Measurements from ENCODE around the gene VENTX.

Gene VENTX

DNA sequence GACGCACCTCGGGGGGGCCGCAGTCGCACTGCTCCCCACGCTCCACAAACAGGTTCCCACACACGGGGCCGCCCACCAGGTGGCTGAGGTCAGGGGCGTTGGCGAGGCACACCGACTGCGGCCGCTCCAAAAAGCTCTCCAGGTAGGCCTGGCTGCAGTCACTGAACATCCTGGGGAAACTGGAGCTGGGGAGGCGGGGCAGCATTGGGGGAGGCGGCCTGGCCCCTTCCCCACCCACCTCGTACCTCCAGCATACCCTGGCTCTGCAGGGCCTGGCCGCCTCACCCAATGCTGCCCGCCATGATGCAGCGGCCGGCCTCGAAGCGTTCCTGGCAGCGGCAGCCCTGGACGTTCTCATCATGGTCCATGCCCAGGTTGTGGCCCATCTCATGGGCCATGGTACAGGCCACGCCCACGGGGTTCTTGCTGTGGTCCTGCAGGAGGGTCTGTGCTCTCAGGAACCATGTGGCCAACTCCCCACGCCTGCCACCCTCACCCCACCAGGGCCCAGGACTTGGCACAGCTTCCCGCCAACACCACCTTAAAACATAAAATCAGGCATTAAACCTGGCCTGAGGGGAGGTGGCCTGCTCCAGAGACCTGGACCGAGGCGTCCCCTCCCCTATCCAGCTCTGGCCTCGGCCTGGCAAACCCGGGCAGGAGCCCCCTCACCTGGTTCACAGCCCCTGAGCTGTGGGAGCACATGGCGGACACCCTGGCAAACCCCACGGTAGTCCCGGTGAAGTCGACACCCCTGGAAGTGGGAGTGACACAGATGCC, 34.1 kb downstream of the VENTX start:
- no peak for DNase-seq

DNA sequence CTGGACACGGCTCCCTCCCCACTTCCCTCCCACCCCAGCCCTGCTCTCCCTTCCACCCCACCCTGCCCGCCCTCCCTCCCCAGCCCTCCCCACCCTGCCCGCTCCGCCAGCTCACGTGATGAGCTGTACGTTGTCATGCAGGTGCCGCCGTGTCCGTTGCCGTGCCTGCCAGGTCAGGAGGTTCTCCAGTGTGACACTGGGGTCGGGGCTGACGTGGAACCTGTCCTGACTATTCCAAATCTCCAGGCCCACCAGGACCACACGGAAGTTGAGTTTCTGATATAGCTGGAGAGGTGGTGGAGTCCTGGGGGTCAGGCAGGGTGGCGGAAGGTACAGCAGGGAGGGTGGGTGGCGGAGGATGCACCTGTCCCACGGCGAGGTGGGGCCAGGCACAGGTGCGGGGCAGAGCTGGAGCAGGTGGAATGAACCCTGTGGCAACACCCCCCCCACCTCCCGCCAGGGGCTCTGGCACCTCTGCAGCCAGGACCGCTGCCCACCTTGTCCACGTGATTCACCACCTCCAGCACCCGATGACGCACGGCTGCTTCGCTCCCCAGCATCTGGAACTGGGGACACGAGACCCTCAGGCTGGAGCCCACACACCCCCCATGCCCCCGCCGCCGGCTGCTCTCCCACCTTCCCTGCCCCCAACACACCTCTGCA, 34.8 kb downstream of the VENTX start:
- DNase-seq: no peak

DNA sequence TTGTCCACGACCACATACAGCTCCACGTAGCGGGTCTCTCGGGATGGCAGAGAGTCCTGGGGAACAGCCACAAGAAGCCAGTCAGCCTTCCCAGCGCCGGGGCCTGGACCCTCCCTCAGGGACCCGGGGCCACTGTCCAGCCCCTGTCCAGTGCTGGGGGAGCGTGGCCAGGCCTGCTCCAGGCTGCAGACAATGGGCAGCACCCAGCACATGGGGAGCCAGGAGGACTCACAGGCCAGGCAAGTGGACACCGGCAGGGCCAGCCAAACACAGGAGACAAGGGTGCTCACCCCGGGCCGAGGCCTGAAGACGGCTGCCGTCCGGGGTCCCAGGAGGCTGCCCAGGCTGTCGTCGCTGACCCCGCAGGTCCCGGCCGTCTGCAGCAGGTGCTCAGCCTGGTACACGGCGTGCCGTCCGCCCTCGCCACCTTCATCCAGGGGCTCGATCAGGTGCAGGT, 35.3 kb downstream of the VENTX start:
- DNase-seq: no peak

DNA sequence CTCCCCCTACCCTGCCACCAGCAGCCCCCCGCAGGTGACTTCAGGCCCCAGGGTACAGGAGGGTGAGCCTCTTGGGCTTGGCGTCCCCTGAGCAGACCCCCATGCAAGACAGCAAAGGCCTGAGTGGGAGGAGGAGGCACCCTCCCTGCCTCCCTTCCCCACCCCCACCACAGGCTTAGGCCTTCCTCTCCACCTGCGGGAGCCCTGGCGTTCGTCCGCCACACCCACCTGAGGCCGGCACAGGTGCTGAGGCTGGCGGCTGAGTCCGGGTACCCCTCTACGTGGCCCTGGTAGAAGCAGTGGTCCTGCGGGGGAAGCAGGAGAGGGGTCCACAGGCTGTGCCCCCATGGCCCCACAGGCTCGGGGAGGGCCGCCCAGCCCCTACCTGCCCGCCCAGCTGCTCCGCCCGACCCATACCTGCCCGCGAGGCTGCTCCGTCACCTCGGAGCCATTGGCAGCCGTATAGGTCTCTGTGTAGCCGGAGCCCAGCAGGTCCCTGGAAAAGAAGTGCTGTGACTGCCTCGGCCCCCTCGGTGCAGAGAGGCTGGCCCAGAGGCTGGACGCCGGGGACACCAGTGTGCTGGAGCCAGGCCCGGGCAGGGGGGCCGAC, 36.0 kb downstream of the VENTX start:
- DNase-seq: no peak

DNA sequence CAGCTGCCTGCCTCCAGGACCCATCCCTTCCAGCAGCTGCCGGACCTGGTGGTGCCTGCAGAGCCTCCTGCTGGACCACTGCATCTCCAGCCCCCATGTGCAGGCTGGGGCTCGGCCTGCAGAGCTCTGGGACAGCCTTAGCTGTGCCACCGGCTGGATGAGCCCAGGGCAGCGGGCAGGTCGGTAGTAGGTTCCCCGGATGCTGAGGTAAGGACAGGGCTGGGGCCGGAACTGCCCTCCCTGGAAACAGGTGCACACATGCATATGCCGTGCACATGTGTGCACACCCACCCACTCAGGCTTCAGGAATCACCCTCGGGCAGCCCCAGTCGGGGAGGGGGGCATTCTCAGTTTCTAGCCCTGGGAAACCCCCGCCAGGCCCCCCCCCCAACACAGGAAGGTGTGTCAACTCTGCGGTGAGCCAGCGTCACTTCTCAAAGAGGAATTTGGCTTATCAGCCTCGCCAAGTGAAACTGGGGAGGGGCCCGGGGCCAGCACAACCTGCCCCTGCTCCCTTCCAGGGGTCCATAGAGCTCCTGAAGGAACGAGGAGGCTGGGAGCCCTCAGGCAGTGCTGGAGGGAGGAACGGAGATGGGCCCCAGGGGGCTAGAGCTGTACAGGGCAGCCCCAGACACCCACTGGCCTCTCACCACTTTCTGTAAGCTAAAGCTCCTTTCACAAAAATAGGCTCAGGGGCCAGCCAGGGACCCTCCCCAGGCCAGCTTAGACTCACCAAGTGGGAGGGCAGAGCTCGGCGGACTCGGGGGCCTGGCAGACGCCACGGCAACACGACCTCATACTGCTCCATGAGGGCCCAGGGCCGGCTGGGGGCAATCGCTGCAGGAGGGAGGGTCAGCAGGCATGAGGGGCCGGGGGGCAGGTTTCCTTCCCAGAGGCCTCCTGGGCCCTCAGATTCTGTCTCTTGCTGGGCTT, 37.4 kb downstream of the VENTX start:
- no peak for DNase-seq

DNA sequence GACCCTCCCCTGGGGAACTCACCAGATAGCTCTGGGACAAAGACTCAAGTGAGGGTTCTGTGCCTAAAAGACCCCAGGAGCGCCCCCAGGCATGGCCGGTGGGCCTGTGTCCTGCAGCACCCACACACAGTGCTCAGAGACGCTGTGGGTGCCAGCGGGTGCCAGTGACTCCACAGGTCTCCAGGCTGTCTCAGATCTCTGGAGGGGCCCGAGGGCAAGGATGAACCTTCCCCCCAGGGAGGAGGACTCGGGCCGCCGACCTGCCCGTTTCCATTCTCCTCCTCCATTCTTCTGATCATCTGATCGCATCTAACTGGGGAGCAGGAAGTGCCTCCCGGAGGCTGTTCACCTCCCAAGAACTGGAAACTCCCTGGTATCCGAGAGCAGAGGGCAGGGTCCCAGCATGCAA, 38.0 kb downstream of the VENTX start:
- no peak for DNase-seq

GRCh38 chr10:133276100-133276434, 38.4 kb downstream of the VENTX start:
- DNase-seq: no peak

GRCh38 chr10:133276435-133277201, 39.0 kb downstream of the VENTX start, which contains the start of gene ADAM8:
Gene ADAM8 (minus strand): TSS chr10:133276868. CDS start chr10:133276817, 51 bp downstream.
- no peak for DNase-seq

DNA sequence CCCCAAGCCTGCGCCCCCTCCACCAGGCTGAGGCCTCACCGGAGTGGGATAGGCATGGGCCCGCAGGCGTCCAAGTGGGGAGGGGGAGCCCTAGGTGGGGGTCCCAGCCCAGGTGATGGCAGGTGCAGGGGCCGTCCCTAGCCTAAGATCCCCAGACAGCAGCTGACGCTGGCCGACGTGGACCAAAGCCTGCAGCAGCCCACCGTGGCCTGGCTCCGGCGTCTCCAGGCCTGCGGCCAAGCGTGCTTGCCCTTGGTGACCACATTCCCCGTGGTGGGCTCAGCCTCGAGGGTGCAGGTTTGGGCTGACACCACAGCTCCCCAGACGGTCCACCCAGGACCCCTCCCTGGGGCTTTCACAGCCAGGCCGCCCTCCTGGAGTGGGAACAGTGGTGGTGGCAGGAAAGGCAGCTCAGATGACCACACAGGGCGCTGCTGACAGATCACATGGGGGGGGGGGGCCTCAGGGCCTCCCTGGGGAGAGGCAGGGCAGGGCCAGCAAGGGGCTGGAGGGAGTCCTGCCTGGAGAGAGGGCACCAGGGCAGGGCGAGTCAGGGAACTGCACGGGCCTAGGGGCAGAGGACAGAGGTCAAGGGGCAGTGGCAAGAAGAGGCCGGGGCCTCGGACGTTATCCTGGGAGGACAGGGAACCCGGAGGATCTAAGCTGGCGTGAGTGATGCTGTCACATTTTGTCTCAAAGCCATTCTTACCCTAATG, 39.8 kb downstream of the VENTX start:
- DNase-seq: no peak

GRCh38 chr10:133277993-133278576, 40.4 kb downstream of the VENTX start:
- no peak for DNase-seq

- peak in 3 of 56 donors; percentile 12 to 42 (median 38) for DNase-seq
Measured at GRCh38 chr10:133278577-133279265, 41.1 kb downstream of the VENTX start.

- DNase-seq: no peak
Measured at GRCh38 chr10:133279326-133280226, 41.9 kb downstream of the VENTX start.

DNA sequence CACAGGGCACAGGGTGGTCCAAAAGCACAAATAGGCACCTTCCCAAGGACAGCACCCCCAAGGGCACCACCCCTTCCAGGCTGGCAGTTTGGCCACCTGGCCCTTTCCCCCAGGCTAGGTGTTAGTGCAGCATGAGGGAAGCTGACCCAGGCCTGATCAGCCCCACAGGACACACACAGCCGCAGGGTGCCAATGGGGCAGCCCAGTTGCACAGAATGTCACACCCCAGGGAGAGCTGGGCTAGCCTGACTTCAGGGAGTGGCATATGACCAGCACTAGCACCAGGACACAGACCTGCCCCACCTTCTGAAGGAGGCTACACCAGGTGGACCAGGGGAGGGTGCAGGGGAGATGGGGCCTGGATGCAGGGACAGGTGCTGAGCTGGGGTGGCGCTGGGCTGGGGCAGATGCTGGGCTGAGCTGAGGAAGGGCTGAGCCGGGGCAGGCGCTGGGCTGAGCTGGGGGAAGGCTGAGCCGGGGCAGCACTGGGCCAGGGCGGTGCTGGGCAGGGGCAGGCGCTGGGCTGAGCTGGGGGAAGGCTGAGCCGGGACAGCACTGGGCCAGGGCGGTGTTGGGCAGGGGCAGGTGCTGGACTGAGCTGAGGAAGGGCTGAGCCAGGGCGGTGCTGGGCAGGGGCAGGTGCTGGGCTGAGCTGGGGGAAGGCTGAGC, 42.9 kb downstream of the VENTX start:
- DNase-seq: no peak

DNA sequence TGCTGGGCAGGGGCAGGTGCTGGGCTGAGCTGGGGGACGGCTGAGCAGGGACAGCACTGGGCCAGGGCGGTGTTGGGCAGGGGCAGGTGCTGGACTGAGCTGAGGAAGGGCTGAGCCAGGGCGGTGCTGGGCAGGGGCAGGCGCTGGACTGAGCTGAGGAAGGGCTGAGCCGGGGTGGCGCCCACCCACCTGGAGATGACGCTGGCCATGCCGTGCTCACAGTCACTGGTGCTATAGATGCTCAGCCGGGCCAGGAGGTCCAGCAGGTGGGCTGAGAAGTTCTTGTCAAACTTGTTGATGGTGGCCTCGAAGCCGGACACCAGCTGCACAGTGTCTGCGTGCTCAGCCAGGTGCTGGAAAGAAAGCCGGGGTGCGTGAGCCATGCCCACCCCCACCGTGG, 43.4 kb downstream of the VENTX start:
- no peak for DNase-seq

DNA sequence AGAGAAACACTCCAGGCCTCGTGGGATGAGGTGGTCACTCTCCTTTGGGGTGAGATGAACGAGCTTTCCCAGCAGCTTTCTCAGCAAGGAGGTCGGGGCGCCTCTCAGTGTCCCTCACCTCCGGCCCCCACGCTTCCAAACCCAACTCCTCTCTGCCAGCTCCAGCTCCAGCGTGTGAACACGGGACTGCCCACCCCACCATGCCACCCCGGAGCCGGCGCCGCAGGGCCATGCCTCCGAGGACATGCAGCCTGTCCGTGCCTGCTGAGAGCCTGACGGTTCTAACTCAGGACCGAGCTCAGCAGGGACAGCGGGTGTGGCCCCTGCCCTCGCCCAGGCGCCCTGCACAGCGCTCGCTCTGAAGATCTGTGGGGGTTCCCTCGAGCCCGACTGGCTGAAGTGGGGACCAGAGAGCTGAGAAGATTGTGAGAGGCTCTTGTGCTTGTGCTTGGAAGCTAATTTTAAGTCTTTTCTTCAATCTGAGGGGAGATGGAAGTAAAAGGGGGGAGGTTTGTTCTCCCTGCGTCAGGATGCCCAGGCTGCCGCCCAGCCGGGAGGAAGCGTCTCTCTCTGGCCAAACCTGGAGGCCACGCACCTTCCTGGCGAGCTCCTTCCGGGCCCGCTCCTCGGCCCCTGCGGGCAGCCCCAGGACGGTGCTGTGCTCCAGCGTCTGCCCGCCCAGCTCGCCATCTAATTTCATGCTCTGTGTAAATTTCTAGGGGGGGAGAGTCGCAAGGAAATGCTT, 44.1 kb downstream of the VENTX start:
- DNase-seq: no peak

DNA sequence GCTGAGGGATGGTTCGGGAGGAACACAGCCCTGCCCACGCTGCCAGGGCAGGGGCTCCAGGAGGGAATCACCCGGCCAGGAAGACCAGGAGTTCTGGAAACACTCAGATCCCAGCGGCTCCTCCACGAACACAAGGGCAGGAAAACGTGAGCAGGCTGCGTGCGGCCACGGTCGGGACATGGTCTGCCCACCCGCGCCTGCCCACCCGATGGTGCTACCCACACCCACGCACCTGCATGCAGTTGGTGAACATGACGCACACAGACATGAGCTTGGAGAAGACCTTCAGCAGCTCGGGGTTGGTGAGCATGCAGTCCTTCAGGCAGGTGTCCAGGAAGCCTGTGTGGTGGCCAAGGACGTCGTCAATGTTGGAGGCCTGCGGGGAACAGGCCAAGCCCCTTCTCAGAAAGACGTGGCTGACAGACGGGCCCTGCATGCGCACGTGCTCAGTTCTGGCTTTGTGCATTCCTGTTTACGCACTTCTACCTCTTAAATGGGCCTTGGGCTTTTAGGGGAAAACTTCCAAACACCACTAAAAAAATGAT, 45.3 kb downstream of the VENTX start:
- no peak for DNase-seq
